A549 (cell line): Measurements from ENCODE around the gene C20orf204. TPM values are rescaled to one million over a fixed set of nuclear protein-coding genes. Genes with fewer than 3 reads are reported as not detected.

Source experiments
- ATAC-seq, 2 experiments: fragments of 200-7000 bp in 1 of 2; fragments of >200 bp in 1 of 2; cut with Nextera tagmentation in 1 of 2; cut with Tn5 transposase in 1 of 2; 3 replicates each; pipeline versions ENCODE4 v1.8.0 to v1.9.1; 2018 to 2020; ENCODE audit warnings: mild to moderate bottlenecking in 1 of 2, moderate library complexity in 1 of 2
- CTCF ChIA-PET: fragments of 300-600 bp; sonication (Branson Sonifier 250); formaldehyde crosslinking; extraction: SDS; loops from one replicate; lab custom pipeline; 2021; ENCODE audit warnings: antibody characterized with exemption, inconsistent platforms; lab: Yijun Ruan, JAX
- POLR2A ChIA-PET: fragments of 350-600 bp; formaldehyde crosslinking; extraction: SDS; loops from one replicate; lab custom pipeline; 2021; ENCODE audit warnings: antibody characterized with exemption, inconsistent platforms; lab: Yijun Ruan, JAX
- DNase-seq, 2 experiments: peaks; one replicate each; pipeline versions ENCODE4 v3.0.0 to v3.0.0-alpha.2; 2011 to 2016; ENCODE audit warnings: low read depth in 1 of 2, low spot score in 1 of 2
- FAIRE-seq: peaks from 2 replicates; lab custom pipeline; 2011; peaks lifted over from hg19 to GRCh38; lab: Jason Lieb, UNC
- H3K27ac ChIP-seq, 2 experiments: fragments of >200 bp; sonication (Bioruptor Twin); formaldehyde crosslinking; 3 replicates each; pipeline ENCODE4 v1.5.1; 2016 to 2017
- H3K4me1 ChIP-seq: fragments of >200 bp; sonication (Bioruptor Twin); formaldehyde crosslinking; 3 replicates; pipeline ENCODE4 v1.6.1; 2016
- H3K4me2 ChIP-seq: fragments of >200 bp; sonication (Bioruptor Twin); formaldehyde crosslinking; 3 replicates; pipeline ENCODE4 v1.6.1; 2016
- H3K4me3 ChIP-seq: fragments of >200 bp; sonication (Bioruptor Twin); formaldehyde crosslinking; 3 replicates; pipeline ENCODE4 v1.5.1; 2016
- H3K9me3 ChIP-seq: fragments of >200 bp; sonication (Bioruptor Twin); formaldehyde crosslinking; 3 replicates; pipeline ENCODE4 v1.6.1; 2016
- BCL3 ChIP-seq: fragments of >200 bp; sonication (Bioruptor Twin); formaldehyde crosslinking; IDR thresholded peaks from 3 replicates; pipeline ENCODE4 v1.6.1; 2016
- BHLHE40 ChIP-seq: IDR thresholded peaks from 2 replicates; pipeline ENCODE4 v1.6.1; 2012; ENCODE audit warnings: low read depth, low read length, inconsistent platforms
- CBX2 ChIP-seq: fragments of 200-600 bp; sonication (generic); IDR thresholded peaks from 2 replicates; pipeline ENCODE4 v1.6.1; 2016; ENCODE audit warnings: low read depth, mild to moderate bottlenecking, borderline replicate concordance
- E2F6 ChIP-seq: IDR thresholded peaks from 2 replicates; pipeline ENCODE4 v1.6.1; 2012; ENCODE audit warnings: low read depth, borderline replicate concordance
- EHMT2 ChIP-seq: fragments of 200-600 bp; sonication (generic); IDR thresholded peaks from 2 replicates; pipeline ENCODE4 v1.6.1; 2016; ENCODE audit warnings: antibody characterized with exemption, low read depth, mild to moderate bottlenecking, moderate library complexity
- EP300 ChIP-seq, 2 experiments: fragments of >200 bp; sonication (Bioruptor Twin); formaldehyde crosslinking; IDR thresholded peaks; 2 replicates in 1 of 2; 3 replicates in 1 of 2; pipeline ENCODE4 v1.6.1; 2016 to 2017
- ESRRA ChIP-seq: fragments of 150-350 bp; IDR thresholded peaks from 2 replicates; pipeline ENCODE4 v1.6.1; 2014; ENCODE audit warnings: mild to moderate bottlenecking, low read length, borderline replicate concordance
- HEYL ChIP-seq: fragments of 250-450 bp; sonication (Bioruptor Pico); IDR thresholded peaks from 2 replicates; pipeline ENCODE4 v1.8.0; 2021; ENCODE audit warnings: mild to moderate bottlenecking, moderate library complexity
- HOXB13 ChIP-seq: fragments of 250-450 bp; sonication (Bioruptor Pico); IDR thresholded peaks from 2 replicates; pipeline ENCODE4 v1.5.0; 2020; ENCODE audit warnings: low read depth, mild to moderate bottlenecking, moderate library complexity
- JUN ChIP-seq, 2 experiments: fragments of >200 bp; sonication (Bioruptor Twin); formaldehyde crosslinking; IDR thresholded peaks; 2 replicates in 1 of 2; 3 replicates in 1 of 2; pipeline ENCODE4 v1.6.1; 2016 to 2017
- MAX ChIP-seq: IDR thresholded peaks from 2 replicates; pipeline ENCODE4 v1.6.1; 2012
- MAZ ChIP-seq: fragments of 150-350 bp; IDR thresholded peaks from 2 replicates; pipeline ENCODE4 v1.6.1; 2014; ENCODE audit warnings: antibody characterized with exemption, low read depth, low read length, borderline replicate concordance
- NR3C1 ChIP-seq: fragments of >200 bp; sonication (Bioruptor Twin); formaldehyde crosslinking; IDR thresholded peaks from 3 replicates; pipeline ENCODE4 v1.6.1; 2017
- PBX3 ChIP-seq: IDR thresholded peaks from 2 replicates; pipeline ENCODE4 v1.6.1; 2012
- PHF8 ChIP-seq: fragments of 200-600 bp; sonication (generic); IDR thresholded peaks from 2 replicates; pipeline ENCODE4 v1.6.1; 2016; ENCODE audit warnings: low read depth, mild to moderate bottlenecking, antibody characterized with exemption, moderate library complexity, borderline replicate concordance
- RAD21 ChIP-seq, 2 experiments: fragments of >200 bp in 1 of 2; sonication (Bioruptor Twin) in 1 of 2; formaldehyde crosslinking in 1 of 2; IDR thresholded peaks in 1 of 2; conservative IDR thresholded peaks in 1 of 2; 2 replicates in 1 of 2; 3 replicates in 1 of 2; pipeline ENCODE4 v1.6.1; 2012 to 2018; ENCODE audit warnings: inconsistent platforms in 1 of 2
- RCOR1 ChIP-seq: fragments of 150-350 bp; IDR thresholded peaks from 2 replicates; pipeline ENCODE4 v1.6.1; 2014; ENCODE audit warnings: antibody characterized with exemption, low read length, low read depth
- REST ChIP-seq: fragments of 200-600 bp; sonication (generic); IDR thresholded peaks from 2 replicates; pipeline ENCODE4 v1.6.1; 2016; ENCODE audit warnings: antibody characterized with exemption, mild to moderate bottlenecking, moderate library complexity
- TP53 ChIP-seq: fragments of 250-450 bp; sonication (Bioruptor Pico); IDR thresholded peaks from 2 replicates; pipeline ENCODE4 v1.5.0; 2021; ENCODE audit warnings: mild to moderate bottlenecking, moderate library complexity
- ZC3H11A ChIP-seq: fragments of 450-650 bp; IDR thresholded peaks from 2 replicates; pipeline ENCODE4 v1.6.1; 2014; ENCODE audit warnings: antibody characterized with exemption, mild to moderate bottlenecking
- ZFP36 ChIP-seq: fragments of 450-650 bp; IDR thresholded peaks from 2 replicates; pipeline ENCODE4 v1.6.1; 2014; ENCODE audit warnings: borderline replicate concordance; ENCODE audit not compliant: partially characterized antibody
- WGBS: methylation state at CpG from one replicate; pipeline ENCODE4 v1.1.6; 2017; ENCODE audit errors: missing lambda C conversion rate; 5-methylcytosine and 5-hydroxymethylcytosine counted together
- polyA plus RNA-seq, 4 experiments: library from polyadenylated mRNA; depleted of rRNA in 3 of 4; stranded (reverse); fragments of >200 nt; fragmentation: RNase III in 1 of 4; extraction: RNeasy Plus Mini Kit Qiagen cat#74134 plus additional on column Dnase treatment in 1 of 4; gene quantifications; 2 replicates in 3 of 4; 3 replicates in 1 of 4; pipeline ENCODE4 v1.2.3, GENCODE V29; 2011 to 2017

The C20orf204 gene
- polyA plus RNA-seq, 2 of the 4 experiments (the other 2 are of a cell fraction), result 0.21 to 0.59 TPM

- no peaks in the 10 kb centered on the region for H3K9me3 ChIP-seq
- DNase-seq (no peak), FAIRE-seq (no peak), ATAC-seq (peak; percentile 3 to 6; a peak in 4 of 6 replicates)
- peaks cover 14% of the 10 kb centered on the region for H3K4me1 ChIP-seq
- CTCF ChIA-PET, result interaction anchor here (0.7 to 9.1 kb wide), 26 partner anchors 9 to 547 kb away, joined by 3 to 121 read pairs (median 4); partner anchors contain the start of genes PTK6 and SAMD10
- WGBS, result 60% methylated on average over 16 of the region's 86 CpGs
- TF ChIP-seq RAD21 (conservative IDR thresholded peaks at IDR 0.05 in 1 of 2, IDR thresholded peaks at IDR 0.05 in 1 of 2) (peak in 1 of 2 experiments; percentile 4; a peak in 1 of 5 replicates), PHF8 (peak; percentile 39; the same call in 1 of the 2 replicates), EP300 (IDR thresholded peaks at IDR 0.05) (no peak), RCOR1 (no peak), JUN (IDR thresholded peaks at IDR 0.05) (peak in 1 of 2 experiments; percentile 31; a peak in 1 of 5 replicates), ZC3H11A (no peak), MAX (0 out of 2 replicates have a peak, but pooled peaks have one; percentile 13)
- POLR2A ChIA-PET, result interaction anchor here (0.9 to 1.7 kb wide), 3 partner anchors 22 to 564 kb away, joined by 4 read pairs; partner anchors contain the start of genes PPDPF and TCEA2
- H3K27ac ChIP-seq, result peak within 1 kb of the TSS; percentile 77 to 86
- H3K4me2 ChIP-seq, result peak within 1 kb of the TSS; percentile 99
- peak within 1 kb of the TSS; percentile 71 for H3K4me3 ChIP-seq
Observed at GRCh38 chr20:64083804-64084684, 48.1 kb downstream of the C20orf204 start, which contains the start of gene LKAAEAR1. Gene LKAAEAR1 (minus strand): TSS chr20:64084398. CDS start chr20:64084219, 179 bp downstream.

- 63% methylated on average over 4 of the region's 23 CpGs for WGBS
- POLR2A ChIA-PET, result interaction anchor here (1.7 kb wide), 1 partner anchor 31 kb away, joined by 4 read pairs; no protein-coding TSS in a partner anchor
- TF ChIP-seq TP53 (CRISPR knock-in tag) (no peak), BCL3 (no peak), PBX3 (no peak), ESRRA (no peak), E2F6 (no peak), HEYL (CRISPR knock-in tag) (no peak), RCOR1 (no peak), MAX (no peak)
- H3K4me2 ChIP-seq, result peak overlapping the region; percentile 99; the same call in 1 of the 3 replicates
- ATAC-seq (no peak), DNase-seq (no peak), FAIRE-seq (no peak)
- no peaks in the 10 kb centered on the region for H3K9me3 ChIP-seq
- CTCF ChIA-PET, result interaction anchor here (0.7 to 9.1 kb wide), 17 partner anchors 10 to 547 kb away, joined by 3 to 121 read pairs (median 5); partner anchors contain the start of gene PTK6
- H3K4me3 ChIP-seq, result no peak overlapping the region
- no peak overlapping the region for H3K27ac ChIP-seq
- H3K4me1 ChIP-seq, result peaks cover 13% of the 10 kb centered on the region
Observed at GRCh38 chr20:64084685-64085152, 48.7 kb downstream of the C20orf204 start.

- POLR2A ChIA-PET, result no interaction called here
- no peaks in the 10 kb centered on the region for H3K9me3 ChIP-seq
- CTCF ChIA-PET, result interaction anchor here (1.2 to 9.1 kb wide), 4 partner anchors 14 to 34 kb away, joined by 3 to 121 read pairs (median 34); no protein-coding TSS in a partner anchor
- H3K4me3 ChIP-seq, result no peak overlapping the region
- 65% methylated on average over 11 of the region's 11 CpGs for WGBS
- no peak for FAIRE-seq
- peaks cover 6% of the 10 kb centered on the region; the same call in 2 of the 3 replicates for H3K4me1 ChIP-seq
- H3K4me2 ChIP-seq, result no peak overlapping the region
- no peak for DNase-seq
- no peak overlapping the region for H3K27ac ChIP-seq
- no peak for ATAC-seq
- TF ChIP-seq MAZ (no peak), BHLHE40 (no peak), HOXB13 (CRISPR knock-in tag) (no peak), NR3C1 (no peak), BCL3 (no peak), REST (no peak), EHMT2 (no peak), JUN (IDR thresholded peaks at IDR 0.05) (no peak), ZFP36 (no peak), CBX2 (no peak), TP53 (CRISPR knock-in tag) (no peak)
Observed at GRCh38 chr20:64086801-64087200, 50.8 kb downstream of the C20orf204 start.
